C4-2B (cell line): ENCODE data around the gene ATXN2L.

Source experiments
- CTCF ChIP-seq: fragments of 450-650 bp; conservative IDR thresholded peaks from 2 replicates; pipeline ENCODE4 v1.5.1; 2017; ENCODE audit warnings: mild to moderate bottlenecking
- ZFX ChIP-seq: fragments of 450-650 bp; IDR thresholded peaks from 2 replicates; pipeline ENCODE4 v1.6.1; 2017

GRCh38 chr16:28873543-28874201 lies 50.9 kb downstream of the ATXN2L start:
- TF ChIP-seq CTCF, result peak; percentile 80
- no peak for TF ChIP-seq ZFX
